Erythroblast (primary cell): ENCODE measurements around the gene INO80E.

Experiments
- GATA1 ChIP-seq: IDR thresholded peaks from 2 replicates; pipeline ENCODE4 v1.6.1; 2011; ENCODE audit warnings: low read depth, mild to moderate bottlenecking, control low read depth, low read length, moderate library complexity
- POLR2A ChIP-seq: IDR thresholded peaks from 2 replicates; pipeline ENCODE4 v1.6.1; 2011; ENCODE audit warnings: mild to moderate bottlenecking, low read length

GRCh38 chr16:30051518-30051917 is 55.5 kb downstream of the INO80E start:
- no peak for TF ChIP-seq POLR2A
- TF ChIP-seq GATA1 = no peak
